Transverse colon (tissue), 4 donors: ENCODE measurements around the gene TTC6.

Experiments
- CTCF ChIP-seq, 5 experiments: fragments of 200-600 bp in 3 of 5; fragments of 450-650 bp in 2 of 5; sonication (generic) in 3 of 5; IDR thresholded peaks; 1 replicate in 2 of 5; 2 replicates in 3 of 5; pipeline ENCODE4 v1.5.1; 2016 to 2017; ENCODE audit warnings: antibody characterized with exemption in 5 of 5, inconsistent platforms in 3 of 5, mild to moderate bottlenecking in 2 of 5, moderate library complexity in 1 of 5
- POLR2A ChIP-seq: fragments of 450-650 bp; IDR thresholded peaks from one replicate; pipeline ENCODE4 v1.6.1; 2016; ENCODE audit warnings: antibody characterized with exemption, mild to moderate bottlenecking, moderate library complexity
- POLR2AphosphoS5 ChIP-seq, 3 donors: sonication (generic); formaldehyde crosslinking; IDR thresholded peaks; one replicate each; pipeline ENCODE4 v1.6.1; 2016; ENCODE audit warnings: antibody characterized with exemption in 3 of 3

- TF ChIP-seq POLR2A = no peak
- no peak for TF ChIP-seq CTCF (IDR thresholded peaks at IDR 0.05)
- no peak for TF ChIP-seq POLR2AphosphoS5 (IDR thresholded peaks at IDR 0.05)
These were observed 45.7 kb downstream of the TTC6 start for GRCh38 chr14:37641117-37641516.
